ENCODE data around the gene KCNH3. TPM values are rescaled to one million over a fixed set of nuclear protein-coding genes. Genes with fewer than 3 reads are reported as not detected.
"Not testable (repeated sequence)": the region's sequence is repeated elsewhere in the genome, so short reads cannot be mapped to it uniquely, and the experiment has no call there.

Gene KCNH3, protein sequence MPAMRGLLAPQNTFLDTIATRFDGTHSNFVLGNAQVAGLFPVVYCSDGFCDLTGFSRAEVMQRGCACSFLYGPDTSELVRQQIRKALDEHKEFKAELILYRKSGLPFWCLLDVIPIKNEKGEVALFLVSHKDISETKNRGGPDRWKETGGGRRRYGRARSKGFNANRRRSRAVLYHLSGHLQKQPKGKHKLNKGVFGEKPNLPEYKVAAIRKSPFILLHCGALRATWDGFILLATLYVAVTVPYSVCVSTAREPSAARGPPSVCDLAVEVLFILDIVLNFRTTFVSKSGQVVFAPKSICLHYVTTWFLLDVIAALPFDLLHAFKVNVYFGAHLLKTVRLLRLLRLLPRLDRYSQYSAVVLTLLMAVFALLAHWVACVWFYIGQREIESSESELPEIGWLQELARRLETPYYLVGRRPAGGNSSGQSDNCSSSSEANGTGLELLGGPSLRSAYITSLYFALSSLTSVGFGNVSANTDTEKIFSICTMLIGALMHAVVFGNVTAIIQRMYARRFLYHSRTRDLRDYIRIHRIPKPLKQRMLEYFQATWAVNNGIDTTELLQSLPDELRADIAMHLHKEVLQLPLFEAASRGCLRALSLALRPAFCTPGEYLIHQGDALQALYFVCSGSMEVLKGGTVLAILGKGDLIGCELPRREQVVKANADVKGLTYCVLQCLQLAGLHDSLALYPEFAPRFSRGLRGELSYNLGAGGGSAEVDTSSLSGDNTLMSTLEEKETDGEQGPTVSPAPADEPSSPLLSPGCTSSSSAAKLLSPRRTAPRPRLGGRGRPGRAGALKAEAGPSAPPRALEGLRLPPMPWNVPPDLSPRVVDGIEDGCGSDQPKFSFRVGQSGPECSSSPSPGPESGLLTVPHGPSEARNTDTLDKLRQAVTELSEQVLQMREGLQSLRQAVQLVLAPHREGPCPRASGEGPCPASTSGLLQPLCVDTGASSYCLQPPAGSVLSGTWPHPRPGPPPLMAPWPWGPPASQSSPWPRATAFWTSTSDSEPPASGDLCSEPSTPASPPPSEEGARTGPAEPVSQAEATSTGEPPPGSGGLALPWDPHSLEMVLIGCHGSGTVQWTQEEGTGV
- 0.13 TPM for total RNA-seq

DNA sequence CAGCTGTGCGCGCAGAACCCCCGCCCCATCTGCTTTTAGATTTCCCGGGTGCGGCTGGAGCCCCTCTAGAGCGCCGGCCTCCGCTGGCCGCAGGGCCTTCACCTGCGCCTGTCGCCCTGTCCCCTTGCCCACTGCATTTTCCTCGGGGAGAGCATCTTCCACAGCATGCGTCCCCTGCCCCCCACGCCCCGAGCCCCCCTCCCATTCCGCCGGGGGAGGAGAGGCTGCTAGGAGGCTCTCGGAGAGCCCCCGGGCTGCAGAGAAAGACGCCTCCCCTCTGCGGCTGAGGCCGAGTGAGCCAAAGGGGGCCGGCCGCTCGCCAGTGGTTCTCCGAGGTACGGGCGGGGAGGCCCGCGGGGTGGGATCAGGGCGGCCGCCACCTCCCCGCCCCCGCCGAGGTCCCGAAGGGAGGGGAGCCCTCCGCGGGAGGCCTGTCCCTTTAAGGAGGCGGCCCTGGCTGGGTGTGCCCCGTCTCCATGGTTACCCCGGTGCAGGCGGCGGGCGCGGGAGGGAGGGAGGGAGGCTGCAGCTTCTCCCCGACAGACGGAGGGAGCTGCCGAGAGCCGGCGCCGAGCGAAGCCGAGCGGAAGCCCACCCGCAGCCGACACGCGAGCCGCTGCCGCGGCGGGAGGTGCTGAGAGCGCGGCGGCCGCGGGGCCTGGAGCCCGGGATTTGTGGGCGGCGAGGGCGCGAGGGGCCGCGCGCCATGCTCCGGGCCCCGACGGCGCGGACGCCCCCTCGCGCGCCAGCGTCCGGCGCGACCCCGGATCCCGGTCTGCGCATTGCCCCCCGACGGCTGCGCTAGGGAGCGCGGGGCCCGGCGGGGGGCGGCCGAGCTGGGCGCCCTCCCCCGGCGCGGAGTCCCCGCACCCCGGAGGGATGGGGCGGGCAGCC lies at the start of gene KCNH3:
Gene KCNH3, plus strand, starts transcription at position 521 of the 894 bp plus-strand sequence. CDS start 387 bp downstream, outside the sequence.
- DNase-seq (ENCODE audit: low spot score), result peak; percentile 76
- peak; percentile 88 for ATAC-seq

DNA sequence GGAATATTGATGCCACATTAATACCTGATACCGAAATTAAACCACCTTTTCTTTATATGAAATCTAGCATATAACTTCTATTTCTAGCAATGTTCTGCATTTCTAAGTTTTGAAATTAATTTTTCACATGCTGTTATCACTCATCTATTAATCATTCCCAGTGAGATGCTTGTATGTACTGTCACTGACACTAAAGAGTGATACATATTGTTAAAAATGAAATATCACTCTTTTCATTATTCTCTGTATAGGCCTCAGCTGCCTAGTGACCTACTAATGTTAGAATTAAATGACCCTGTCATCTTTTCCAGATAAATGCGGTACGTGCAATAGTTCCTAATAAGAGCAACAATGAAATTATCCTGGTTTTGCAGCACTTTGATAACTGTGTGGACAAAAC lies 49.7 kb upstream of the KCNH3 start:
- ATAC-seq, result no peak
- no peak for DNase-seq (ENCODE audit: low spot score)

DNA sequence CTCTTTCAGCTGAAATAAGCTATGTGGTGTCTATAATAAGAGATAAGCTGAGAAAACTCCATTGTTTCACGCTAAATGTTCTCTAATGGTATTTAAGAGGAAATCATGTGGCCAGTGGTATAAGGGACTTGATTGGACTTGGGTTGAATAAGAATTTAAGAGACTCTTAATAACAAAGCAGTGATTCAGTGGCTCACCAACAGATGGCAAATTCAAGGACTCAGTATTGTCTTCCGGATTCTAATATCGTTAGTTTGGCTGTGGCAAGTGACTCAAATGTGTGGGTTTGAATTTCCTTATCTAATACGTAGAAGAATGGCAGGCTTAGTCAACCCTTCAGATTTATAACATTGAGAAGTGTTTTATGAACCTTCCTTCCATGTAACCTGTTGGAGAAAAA lies 49.1 kb upstream of the KCNH3 start:
- DNase-seq (ENCODE audit: low spot score) (no peak), ATAC-seq (no peak)

DNA sequence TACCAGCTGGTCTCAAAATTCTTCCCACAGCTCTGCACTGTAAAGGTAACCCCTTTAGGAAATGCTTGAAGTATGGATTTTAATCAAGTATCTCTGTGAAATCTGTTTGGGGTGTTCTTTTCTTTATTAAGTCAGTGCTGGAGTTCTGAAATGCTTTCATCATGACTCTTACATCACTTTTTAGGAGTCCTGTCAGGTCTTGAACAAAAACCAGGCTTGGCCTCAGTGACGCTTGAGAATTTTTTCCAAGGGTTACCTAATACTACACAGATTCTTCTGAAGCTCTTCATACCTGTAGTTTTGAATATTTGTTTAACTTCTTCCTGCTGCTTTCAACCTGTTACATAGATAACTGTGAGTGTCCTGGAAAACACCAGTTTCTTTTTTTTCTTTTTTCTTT lies 47.0 kb upstream of the KCNH3 start:
- DNase-seq (ENCODE audit: low spot score) (no peak), ATAC-seq (no peak)

DNA sequence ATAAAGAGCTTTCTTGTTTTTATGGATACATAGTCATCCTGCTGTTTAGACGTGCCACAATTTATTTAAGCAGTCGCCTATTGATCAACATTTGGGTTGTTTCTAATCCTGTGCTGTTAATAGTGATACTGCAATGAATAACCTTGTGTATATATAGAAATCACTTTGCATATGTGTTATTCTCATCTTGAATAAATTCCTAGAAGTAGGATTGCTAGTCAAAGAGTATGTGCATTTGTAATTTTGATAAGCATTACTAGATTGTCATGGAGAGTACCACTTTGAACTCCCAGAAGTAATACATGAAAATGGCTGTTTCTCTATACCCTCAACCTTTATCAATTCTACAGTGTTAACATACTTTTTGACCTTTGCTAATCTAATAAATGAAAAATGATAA lies 44.9 kb upstream of the KCNH3 start:
- DNase-seq (ENCODE audit: low spot score) (no peak), ATAC-seq (no peak)

DNA sequence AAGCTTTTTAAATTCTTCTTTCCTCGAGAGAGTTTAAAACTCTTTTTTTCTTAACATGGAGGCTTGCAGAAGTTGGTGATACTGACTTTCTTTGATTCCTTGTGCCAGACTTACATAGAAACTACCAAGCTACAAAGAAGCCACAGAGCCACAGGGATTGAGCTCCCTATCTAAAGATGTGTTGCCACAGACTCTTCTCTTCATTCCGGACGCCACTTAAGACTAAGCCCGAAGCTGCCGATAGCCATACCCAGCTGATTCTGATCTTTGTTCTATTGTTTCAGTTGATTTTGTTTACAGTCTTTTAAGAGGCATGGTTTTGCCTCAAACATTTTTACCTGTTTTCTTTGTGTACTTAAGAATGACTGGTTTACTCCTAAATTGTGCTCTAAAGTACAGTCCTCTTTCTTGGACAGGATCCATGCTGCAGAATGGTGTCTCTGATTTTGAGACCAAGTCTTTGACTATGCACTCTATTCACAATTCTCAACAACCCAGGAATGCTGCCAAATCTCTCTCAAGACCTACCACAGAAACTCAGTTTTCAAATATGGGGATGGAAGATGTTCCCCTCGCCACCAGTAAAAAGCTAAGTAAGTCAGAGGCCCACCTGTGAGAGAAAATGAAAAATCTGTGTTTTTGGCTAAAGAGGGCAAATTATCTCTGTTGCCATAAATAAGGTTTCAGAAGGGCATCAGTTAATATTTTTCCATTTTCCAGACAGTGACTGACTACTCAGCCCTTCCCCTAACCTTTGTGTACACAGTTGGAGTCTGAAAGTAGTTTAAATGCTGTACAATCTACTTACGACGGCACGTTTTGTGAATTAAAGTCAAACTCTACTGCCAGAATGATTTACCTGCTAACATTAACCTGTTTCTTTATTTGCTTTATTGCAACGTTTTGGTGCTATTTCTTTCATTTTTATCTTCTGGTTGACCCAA lies 42.1 kb upstream of the KCNH3 start:
- ATAC-seq, result no peak
- DNase-seq (ENCODE audit: low spot score), result no peak

DNA sequence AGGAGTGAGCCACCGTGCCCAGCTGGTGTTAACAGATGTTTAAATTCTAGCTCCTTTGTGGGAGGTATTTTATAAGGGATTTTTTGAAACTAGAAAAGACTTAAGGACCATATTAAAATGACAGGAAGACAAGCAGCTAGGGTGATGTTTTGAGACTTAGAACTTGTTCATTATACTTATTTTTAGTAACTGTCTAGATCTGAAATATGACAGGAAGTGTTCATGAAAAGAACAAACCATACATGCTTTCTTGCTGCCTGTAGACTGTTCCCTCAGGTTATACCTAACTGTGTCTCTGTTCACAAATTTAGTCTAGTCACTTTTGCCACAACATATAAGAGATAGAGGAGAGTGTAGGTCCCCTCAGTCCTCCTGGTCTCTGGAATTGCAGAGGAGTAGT lies 36.9 kb upstream of the KCNH3 start:
- DNase-seq (ENCODE audit: low spot score), result no peak
- ATAC-seq, result no peak

DNA sequence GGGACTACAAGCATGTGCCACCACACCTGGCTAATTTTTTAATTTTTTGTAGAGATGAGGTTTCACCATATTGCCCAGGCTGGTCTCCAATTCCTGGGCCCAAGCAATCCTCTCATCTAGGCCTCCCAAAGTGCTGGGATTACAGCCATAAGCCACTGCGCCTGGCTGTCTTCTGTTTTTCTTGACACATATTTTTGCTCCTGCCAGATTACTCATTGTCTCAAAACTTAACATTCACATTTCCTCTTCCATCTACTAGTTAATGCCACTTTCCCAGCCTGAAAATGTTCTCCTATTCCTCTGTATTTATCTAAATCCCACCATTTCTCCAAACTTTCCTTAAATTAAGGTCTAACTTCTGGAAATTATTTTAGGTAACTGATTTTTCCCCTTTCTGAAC lies 36.2 kb upstream of the KCNH3 start:
- DNase-seq (ENCODE audit: low spot score), result no peak
- no peak for ATAC-seq

DNA sequence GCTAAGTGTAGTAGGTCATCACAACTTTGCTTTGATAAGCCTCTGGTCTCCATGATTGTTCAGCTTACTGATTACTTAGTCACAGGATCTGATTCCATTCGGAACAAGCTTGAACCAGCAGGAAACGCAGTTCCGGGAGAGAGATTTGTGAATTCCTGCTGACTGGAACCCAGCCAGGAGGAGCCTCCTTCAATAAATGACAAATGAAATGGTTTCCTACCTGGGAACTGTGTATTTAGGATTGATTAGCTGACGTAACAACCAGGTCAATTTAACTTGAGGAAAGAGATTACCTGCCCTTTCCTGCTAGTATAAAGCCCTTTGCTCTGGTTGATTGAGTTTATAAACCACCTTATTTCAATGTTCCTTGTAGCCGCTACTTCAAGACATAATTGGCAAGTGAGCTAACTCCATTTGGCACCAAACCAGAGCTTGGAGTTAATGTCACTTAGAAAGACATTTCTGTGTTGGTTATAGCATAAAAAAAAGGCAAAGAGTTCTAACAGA lies 35.1 kb upstream of the KCNH3 start:
- ATAC-seq (peak; percentile 20), DNase-seq (ENCODE audit: low spot score) (no peak)

DNA sequence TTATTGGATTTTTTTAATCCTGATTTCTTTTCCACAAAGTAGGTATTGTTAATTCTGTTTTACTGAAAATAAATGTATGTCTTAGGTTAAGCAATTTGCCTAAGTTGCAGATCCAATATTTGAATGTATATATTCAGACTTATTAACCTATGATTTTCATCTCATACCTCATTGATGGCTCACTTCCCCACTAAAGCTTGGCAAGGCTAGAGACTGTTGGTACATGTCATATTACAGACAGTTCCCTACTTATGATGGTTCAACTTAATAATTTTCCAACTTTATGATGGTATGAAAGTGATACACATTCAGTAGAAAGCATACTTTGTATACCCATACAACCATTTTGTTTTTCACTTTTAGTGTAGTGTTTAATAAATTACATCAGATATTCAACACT lies 33.2 kb upstream of the KCNH3 start:
- ATAC-seq (no peak), DNase-seq (ENCODE audit: low spot score) (no peak)

DNA sequence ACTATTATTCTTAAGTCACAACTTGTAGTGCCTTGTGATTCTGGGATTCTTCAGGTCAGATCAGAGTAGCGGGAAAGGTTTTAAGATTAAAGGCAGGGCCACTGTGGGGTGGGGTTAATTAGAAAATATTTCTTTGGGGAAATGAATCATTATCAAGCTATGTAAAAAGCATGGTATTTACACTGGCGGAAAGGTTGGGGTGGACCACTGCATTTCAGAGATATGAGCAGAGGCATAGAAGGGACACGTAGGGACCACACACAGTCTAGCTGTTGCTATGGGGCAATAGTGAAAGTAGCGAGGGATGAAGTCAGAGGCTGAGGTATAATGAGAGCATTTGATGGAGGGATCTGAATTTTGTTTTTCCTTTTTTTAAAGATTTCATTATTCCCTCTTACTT lies 31.7 kb upstream of the KCNH3 start:
- ATAC-seq (no peak), DNase-seq (ENCODE audit: low spot score) (no peak)

DNA sequence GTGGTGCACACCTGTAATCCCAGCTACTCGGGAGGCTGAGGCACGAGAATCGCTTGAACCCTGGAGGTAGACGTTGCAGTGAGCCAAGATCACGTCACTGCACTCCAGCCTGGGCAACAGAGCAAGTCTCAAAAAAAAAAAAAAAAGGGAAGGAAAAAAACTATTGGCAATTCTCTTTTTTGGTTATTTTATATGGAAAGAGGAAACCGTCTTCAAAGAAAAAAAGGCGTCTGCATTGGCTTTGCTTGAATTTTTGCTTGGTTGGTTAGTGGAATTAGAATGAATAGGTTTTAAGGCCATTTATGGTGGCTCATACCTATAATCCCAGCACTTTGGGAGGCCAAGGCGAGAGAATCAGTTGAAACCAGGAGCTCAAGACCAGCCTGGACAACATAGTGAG lies 29.1 kb upstream of the KCNH3 start:
- not testable (repeated sequence) for ATAC-seq; DNase-seq (ENCODE audit: low spot score)

DNA sequence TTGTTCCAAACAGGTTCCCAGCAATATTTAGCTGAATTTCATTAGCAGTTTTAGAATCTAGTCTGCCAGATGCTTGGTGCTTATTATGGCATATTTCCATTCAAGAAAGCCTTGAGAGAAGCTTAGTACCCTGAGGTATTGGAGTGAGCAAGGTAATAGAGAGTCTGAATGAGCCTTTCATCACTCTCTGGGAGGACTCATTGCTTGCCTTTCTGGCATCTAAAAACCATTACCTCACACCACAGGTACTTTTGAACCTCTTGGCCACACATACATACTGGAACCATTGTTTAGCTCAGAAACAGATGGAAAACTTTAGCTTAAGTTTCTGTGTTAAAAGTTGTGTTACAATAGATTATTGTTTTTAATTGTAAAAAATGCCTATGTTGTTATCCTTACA lies 27.4 kb upstream of the KCNH3 start:
- DNase-seq (ENCODE audit: low spot score) (no peak), ATAC-seq (no peak)

DNA sequence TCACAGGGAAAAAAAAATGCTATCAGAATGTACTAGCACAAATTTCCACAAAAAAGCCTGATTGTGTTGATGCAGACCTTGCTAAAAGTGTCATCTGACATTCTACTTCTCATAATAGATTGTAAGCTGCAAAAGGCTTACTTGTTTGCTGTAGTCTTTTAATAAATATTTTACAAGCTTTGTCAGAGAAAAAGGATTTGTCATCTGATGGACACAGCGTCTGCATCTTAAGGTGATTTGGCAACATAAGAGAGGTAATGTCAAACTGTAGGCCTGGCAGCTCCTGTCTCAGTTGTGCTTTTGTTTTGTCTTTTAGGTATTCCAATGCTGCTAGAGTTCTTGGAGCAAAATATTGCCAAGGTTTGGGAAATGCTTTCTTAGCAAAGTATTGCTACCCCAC lies 26.3 kb upstream of the KCNH3 start:
- ATAC-seq, result no peak
- no peak for DNase-seq (ENCODE audit: low spot score)

DNA sequence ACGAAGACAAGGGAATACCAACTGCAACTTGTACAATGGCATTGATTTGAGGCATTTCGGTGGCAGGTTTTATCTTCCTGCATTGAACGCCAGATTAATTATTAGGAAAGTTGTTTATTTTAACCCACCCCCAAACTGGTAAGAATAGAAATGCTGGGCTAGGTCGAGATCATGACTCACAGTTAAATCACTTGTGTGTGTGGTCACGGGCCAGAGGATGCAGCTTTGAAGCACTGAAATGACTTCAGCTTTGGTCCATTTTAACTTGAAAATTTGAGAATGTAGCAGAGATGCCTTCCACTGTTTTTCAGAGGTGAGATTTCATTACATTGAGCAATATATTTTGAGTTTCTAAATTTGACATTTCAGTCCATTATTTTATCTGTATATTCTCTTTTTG lies 23.6 kb upstream of the KCNH3 start:
- no peak for ATAC-seq
- DNase-seq (ENCODE audit: low spot score), result no peak

DNA sequence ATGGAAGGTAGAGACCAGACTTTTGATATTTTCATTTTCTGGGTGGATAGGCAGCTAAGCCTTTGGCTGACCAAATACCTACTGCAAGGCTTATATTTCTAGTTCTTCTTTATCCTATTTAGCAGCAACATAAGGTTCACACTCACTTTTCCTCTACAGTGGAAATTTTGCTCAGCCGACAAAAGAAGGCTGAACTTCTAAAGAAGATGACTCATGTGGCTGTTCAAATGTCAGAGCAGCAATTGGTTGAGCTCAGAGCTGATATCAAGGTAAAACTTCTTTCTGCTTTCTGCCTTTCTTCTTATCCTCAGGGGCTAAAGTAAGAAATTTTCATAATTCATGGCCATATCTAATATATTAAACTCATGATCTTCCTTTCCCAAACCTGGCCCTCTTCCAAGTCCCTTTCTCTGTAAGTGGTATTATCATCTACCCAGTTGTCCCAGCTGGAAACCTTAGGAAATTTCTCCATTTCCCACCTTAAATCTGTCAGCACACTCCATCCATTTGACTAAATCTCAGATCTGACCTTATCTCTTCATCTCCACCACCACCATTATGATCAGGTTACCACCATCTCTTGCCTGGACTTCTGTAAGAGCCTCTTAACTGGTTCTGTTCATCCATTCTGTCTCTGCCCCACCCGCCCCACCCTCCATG lies 19.8 kb upstream of the KCNH3 start:
- DNase-seq (ENCODE audit: low spot score), result no peak
- no peak for ATAC-seq

DNA sequence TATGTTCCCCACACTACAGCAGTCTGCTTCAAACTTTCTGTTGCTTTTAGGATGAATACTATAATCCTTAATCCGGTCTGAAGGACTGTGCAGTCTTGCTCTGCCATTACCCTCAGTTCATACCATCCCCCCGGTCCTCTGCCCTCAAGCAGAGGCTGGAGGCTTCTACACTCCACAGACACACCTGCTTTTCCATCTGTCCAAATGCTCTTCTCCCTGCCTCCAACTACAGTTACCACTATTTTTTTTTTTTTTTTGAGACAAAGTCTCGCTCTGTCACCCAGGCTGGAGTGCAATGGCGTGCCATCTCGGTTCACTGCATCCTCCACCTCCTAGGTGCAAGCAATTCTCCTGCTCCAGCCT lies 19.3 kb upstream of the KCNH3 start:
- DNase-seq (ENCODE audit: low spot score), result no peak
- no peak for ATAC-seq

DNA sequence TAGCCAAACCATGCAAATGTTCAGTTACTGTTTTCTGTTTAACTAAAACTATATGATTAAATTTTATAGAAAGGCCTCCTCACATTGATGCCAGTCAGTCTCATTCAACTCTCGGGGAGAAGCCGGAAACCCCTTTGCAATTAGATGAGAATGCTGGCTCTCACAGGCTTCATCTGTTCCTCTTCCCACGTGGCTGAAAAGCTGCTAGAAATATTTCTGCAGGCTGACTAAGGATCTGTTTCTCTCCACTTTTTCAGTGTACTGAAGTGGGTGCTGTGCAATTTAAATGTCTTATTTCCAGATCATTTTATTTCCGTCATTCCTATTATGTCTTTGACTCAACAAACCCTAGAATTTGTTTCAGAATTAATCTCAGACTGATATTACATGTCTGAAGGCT lies 17.4 kb upstream of the KCNH3 start:
- ATAC-seq, result no peak

More for the DNA sequence above, 17.4 kb upstream of the KCNH3 start:
- DNase-seq (ENCODE audit: low spot score), result no peak
